HUES6 (cell line): Measurements from ENCODE around the gene SPEM1.
"Not testable (repeated sequence)": the region's sequence is repeated elsewhere in the genome, so short reads cannot be mapped to it uniquely, and the experiment has no call there.

Source experiments
- H3K27ac ChIP-seq: 2 replicates; pipeline ENCODE4 v1.7.0; 2013; ENCODE audit warnings: low read depth, mild to moderate bottlenecking, low read length, inconsistent platforms
- H3K27me3 ChIP-seq: 2 replicates; pipeline ENCODE4 v1.6.1; 2013; ENCODE audit warnings: low read length; ENCODE audit not compliant: control insufficient read depth, insufficient read depth
- H3K36me3 ChIP-seq: 2 replicates; pipeline ENCODE4 v1.6.1; 2013; ENCODE audit warnings: low read length; ENCODE audit not compliant: control insufficient read depth, insufficient read depth
- H3K4me1 ChIP-seq: 2 replicates; pipeline ENCODE4 v1.6.1; 2013; ENCODE audit warnings: low read length; ENCODE audit not compliant: control insufficient read depth, insufficient read depth
- H3K4me3 ChIP-seq: 2 replicates; pipeline ENCODE4 v1.5.1; 2013; ENCODE audit warnings: low read depth, low read length
- H3K9ac ChIP-seq: one replicate; pipeline ENCODE4 v1.6.1; 2013; ENCODE audit warnings: mild to moderate bottlenecking, low read length
- H3K9me3 ChIP-seq: 2 replicates; pipeline ENCODE4 v1.6.1; 2013; ENCODE audit warnings: low read depth, low read length; ENCODE audit not compliant: control insufficient read depth, insufficient read depth

Gene SPEM1

GRCh38 chr17:7464081-7464480 is 44.0 kb downstream of the SPEM1 start:
- Histone ChIP-seq H3K27me3 (no peaks in the 10 kb centered on the region), H3K9ac (no peak overlapping the region), H3K27ac (no peak overlapping the region), H3K4me3 (no peak overlapping the region), H3K9me3 (no peaks in the 10 kb centered on the region), H3K36me3 (peaks cover 27% of the 10 kb centered on the region), H3K4me1 (peaks cover 9% of the 10 kb centered on the region)

GRCh38 chr17:7465597-7466275 is 45.6 kb downstream of the SPEM1 start:
- H3K4me1 ChIP-seq = peaks cover 9% of the 10 kb centered on the region
- H3K27me3 ChIP-seq = no peaks in the 10 kb centered on the region
- H3K36me3 ChIP-seq = peaks cover 27% of the 10 kb centered on the region
- H3K4me3 ChIP-seq = no peak overlapping the region
- no peaks in the 10 kb centered on the region for H3K9me3 ChIP-seq
- H3K9ac ChIP-seq = no peak overlapping the region
- H3K27ac ChIP-seq = no peak overlapping the region

- no peaks in the 10 kb centered on the region for H3K9me3 ChIP-seq
- no peak overlapping the region for H3K9ac ChIP-seq
- H3K4me3 ChIP-seq = no peak overlapping the region
- H3K27me3 ChIP-seq = no peaks in the 10 kb centered on the region
- peaks cover 27% of the 10 kb centered on the region for H3K36me3 ChIP-seq
- H3K4me1 ChIP-seq = peaks cover 5% of the 10 kb centered on the region
- H3K27ac ChIP-seq = no peak overlapping the region
Measured at GRCh38 chr17:7466318-7466638, 46.2 kb downstream of the SPEM1 start.

- H3K27ac ChIP-seq = no peak overlapping the region
- peaks cover 27% of the 10 kb centered on the region for H3K36me3 ChIP-seq
- H3K9me3 ChIP-seq = no peaks in the 10 kb centered on the region
- no peaks in the 10 kb centered on the region; the same call in 1 of the 2 replicates for H3K4me1 ChIP-seq
- no peak overlapping the region for H3K9ac ChIP-seq
- no peaks in the 10 kb centered on the region for H3K27me3 ChIP-seq
- no peak overlapping the region for H3K4me3 ChIP-seq
Measured at GRCh38 chr17:7466639-7467341, 46.7 kb downstream of the SPEM1 start.

- no peak overlapping the region for H3K9ac ChIP-seq
- no peaks in the 10 kb centered on the region for H3K4me1 ChIP-seq
- H3K27me3 ChIP-seq = no peaks in the 10 kb centered on the region
- no peak overlapping the region for H3K27ac ChIP-seq
- H3K4me3 ChIP-seq = no peak overlapping the region
- no peaks in the 10 kb centered on the region for H3K9me3 ChIP-seq
- peaks cover 27% of the 10 kb centered on the region for H3K36me3 ChIP-seq
Measured at GRCh38 chr17:7467498-7467897, 47.4 kb downstream of the SPEM1 start.

GRCh38 chr17:7468290-7468689 is 48.2 kb downstream of the SPEM1 start:
- Histone ChIP-seq H3K27ac (no peak overlapping the region), H3K27me3 (no peaks in the 10 kb centered on the region), H3K36me3 (peaks cover 20% of the 10 kb centered on the region), H3K4me1 (no peaks in the 10 kb centered on the region), H3K4me3 (no peak overlapping the region), H3K9ac (no peak overlapping the region), H3K9me3 (no peaks in the 10 kb centered on the region)

- no peaks in the 10 kb centered on the region for H3K4me1 ChIP-seq
- H3K36me3 ChIP-seq = peaks cover 14% of the 10 kb centered on the region
- no peak overlapping the region for H3K9ac ChIP-seq
- H3K4me3 ChIP-seq = no peak overlapping the region
- no peaks in the 10 kb centered on the region for H3K9me3 ChIP-seq
- H3K27ac ChIP-seq = no peak overlapping the region
- H3K27me3 ChIP-seq = no peaks in the 10 kb centered on the region
Measured at GRCh38 chr17:7468804-7469389, 48.8 kb downstream of the SPEM1 start.

GRCh38 chr17:7469843-7470242 is 49.7 kb downstream of the SPEM1 start:
- not testable (repeated sequence) for H3K27me3 ChIP-seq, H3K4me1 ChIP-seq, H3K27ac ChIP-seq, H3K9ac ChIP-seq, H3K4me3 ChIP-seq, H3K9me3 ChIP-seq
- H3K36me3 ChIP-seq = peaks cover 12% of the 10 kb centered on the region

- not testable (repeated sequence) for H3K9me3 ChIP-seq, H3K27ac ChIP-seq, H3K9ac ChIP-seq, H3K27me3 ChIP-seq, H3K4me3 ChIP-seq, H3K4me1 ChIP-seq
- H3K36me3 ChIP-seq = peaks cover 10% of the 10 kb centered on the region
Measured at GRCh38 chr17:7470457-7470973, 50.4 kb downstream of the SPEM1 start.
